Stimulated activated CD4-positive, alpha-beta T cell treated with anti-CD3 and anti-CD28 coated beads, Interleukin-2, amount 100 ng/mL, for 48 hours (primary cell): Measurements from ENCODE around the gene SCG5.

ENCODE experiments used
- DNase-seq, 2 donors: peaks; one replicate each; pipeline ENCODE4 v3.0.0-alpha.2; 2020

The SCG5 gene

DNA sequence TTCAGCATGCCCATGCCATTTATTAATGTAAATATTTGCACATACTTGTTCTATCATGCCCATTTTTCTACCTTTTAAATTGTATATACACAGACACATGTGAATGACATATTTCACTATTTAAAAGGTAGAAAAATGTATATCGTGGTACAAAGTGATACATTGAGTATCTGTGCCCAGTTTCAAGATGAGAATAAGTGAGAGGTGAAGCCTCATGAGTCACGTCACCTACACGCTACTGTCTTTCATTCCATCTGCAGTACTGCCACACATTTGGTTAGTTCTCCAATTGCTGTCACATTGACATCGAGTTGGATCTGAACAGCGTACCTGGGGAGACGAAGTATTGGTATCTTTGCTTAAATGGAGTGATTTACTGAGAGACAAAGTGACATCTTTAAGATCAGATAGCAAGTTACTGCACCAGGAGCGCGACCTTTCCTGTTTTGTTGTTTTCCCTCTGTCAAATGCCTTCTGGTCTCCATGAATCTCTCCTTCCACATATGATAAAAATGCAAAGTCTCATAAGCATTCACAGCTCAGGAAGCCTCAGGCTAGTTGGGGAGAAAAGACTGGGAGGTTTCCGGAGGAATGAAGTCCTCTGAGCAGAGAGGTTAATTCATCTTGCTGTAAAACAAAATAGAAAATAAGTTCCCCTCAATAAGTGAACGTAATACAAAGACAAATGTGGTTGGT, 88.3 kb downstream of the SCG5 start:
- no peak for DNase-seq

DNA sequence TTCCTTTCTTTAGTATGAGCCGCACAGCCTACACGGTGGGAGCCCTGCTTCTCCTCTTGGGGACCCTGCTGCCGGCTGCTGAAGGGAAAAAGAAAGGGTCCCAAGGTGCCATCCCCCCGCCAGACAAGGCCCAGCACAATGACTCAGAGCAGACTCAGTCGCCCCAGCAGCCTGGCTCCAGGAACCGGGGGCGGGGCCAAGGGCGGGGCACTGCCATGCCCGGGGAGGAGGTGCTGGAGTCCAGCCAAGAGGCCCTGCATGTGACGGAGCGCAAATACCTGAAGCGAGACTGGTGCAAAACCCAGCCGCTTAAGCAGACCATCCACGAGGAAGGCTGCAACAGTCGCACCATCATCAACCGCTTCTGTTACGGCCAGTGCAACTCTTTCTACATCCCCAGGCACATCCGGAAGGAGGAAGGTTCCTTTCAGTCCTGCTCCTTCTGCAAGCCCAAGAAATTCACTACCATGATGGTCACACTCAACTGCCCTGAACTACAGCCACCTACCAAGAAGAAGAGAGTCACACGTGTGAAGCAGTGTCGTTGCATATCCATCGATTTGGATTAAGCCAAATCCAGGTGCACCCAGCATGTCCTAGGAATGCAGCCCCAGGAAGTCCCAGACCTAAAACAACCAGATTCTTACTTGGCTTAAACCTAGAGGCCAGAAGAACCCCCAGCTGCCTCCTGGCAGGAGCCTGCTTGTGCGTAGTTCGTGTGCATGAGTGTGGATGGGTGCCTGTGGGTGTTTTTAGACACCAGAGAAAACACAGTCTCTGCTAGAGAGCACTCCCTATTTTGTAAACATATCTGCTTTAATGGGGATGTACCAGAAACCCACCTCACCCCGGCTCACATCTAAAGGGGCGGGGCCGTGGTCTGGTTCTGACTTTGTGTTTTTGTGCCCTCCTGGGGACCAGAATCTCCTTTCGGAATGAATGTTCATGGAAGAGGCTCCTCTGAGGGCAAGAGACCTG, 89.5 kb downstream of the SCG5 start:
- DNase-seq: peak in 1 of 2 donors; percentile 5

DNA sequence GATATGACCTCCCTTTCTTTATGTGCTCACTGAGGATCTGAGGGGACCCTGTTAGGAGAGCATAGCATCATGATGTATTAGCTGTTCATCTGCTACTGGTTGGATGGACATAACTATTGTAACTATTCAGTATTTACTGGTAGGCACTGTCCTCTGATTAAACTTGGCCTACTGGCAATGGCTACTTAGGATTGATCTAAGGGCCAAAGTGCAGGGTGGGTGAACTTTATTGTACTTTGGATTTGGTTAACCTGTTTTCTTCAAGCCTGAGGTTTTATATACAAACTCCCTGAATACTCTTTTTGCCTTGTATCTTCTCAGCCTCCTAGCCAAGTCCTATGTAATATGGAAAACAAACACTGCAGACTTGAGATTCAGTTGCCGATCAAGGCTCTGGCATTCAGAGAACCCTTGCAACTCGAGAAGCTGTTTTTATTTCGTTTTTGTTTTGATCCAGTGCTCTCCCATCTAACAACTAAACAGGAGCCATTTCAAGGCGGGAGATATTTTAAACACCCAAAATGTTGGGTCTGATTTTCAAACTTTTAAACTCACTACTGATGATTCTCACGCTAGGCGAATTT, 91.2 kb downstream of the SCG5 start:
- DNase-seq: no peak

DNA sequence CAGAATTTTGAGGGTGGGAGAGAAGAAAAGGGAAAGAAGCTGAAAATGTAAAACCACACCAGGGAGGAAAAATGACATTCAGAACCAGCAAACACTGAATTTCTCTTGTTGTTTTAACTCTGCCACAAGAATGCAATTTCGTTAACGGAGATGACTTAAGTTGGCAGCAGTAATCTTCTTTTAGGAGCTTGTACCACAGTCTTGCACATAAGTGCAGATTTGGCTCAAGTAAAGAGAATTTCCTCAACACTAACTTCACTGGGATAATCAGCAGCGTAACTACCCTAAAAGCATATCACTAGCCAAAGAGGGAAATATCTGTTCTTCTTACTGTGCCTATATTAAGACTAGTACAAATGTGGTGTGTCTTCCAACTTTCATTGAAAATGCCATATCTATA, 91.8 kb downstream of the SCG5 start:
- DNase-seq: no peak

DNA sequence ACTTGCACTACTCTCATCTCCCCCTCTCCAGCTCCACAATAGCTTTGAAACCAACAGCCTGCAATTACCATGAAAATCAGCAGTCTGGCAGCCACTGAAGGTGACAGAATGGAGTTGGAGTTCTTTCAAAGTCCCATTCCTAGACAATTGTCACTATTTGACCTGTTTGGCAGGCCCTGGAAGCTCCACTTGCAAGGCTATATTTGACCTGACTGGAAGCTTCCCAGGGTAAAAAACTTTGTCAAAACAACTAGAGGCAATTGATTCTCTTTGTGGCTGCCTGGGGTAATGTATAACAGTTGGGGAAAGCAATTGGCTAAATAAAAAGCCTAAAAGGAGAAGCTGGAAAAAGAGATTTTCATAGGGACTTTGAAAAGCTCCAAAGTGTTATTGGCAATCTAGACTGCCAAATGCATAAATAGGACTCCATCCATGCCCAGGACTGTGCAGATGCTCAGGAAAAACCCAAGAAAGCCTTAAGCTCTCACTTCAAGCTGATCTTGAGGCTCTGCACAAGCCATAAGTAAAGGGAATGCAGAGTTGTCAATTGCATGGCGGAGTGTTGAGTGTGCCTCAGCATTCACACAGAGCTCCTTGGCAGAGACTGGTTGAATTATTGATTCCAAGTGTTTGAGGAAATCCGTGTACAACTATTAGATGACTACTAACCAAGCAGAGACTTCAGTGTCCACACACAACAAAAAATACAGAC, 94.6 kb downstream of the SCG5 start:
- DNase-seq: no peak

DNA sequence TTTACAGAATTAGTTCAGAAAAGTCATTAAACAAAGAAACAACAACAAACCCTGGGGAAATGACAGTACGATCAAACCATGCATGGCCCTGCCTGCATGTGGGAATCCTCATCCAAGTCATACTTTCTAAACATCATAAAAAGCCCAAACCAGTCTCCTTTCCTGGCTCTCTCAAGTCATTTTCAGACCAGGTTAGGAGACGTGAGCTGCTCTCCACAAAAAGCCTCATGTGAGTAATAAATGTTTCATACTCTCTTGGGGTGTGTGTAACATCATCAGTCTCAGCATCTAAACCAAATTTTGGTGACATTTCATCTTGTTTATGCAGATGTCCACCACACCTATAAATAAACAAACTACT, 95.2 kb downstream of the SCG5 start:
- DNase-seq: no peak

DNA sequence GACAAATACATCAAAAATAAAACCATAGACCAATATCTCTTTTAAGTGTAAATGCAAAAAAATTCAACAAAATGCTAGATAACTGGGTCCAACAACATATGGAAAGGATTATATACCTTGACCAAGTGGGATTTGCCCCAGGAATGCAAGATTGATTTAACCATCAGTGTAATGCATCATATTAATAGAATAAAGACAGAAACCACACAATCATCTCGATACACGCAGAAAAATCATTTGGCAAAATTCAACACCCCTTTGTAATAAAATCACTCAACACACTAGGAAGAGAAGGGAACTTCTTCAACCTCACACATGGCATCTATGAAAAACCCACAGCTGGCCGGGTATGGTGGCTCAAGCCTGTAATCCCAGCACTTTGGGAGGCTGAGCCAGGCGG, 95.8 kb downstream of the SCG5 start:
- no peak for DNase-seq

DNA sequence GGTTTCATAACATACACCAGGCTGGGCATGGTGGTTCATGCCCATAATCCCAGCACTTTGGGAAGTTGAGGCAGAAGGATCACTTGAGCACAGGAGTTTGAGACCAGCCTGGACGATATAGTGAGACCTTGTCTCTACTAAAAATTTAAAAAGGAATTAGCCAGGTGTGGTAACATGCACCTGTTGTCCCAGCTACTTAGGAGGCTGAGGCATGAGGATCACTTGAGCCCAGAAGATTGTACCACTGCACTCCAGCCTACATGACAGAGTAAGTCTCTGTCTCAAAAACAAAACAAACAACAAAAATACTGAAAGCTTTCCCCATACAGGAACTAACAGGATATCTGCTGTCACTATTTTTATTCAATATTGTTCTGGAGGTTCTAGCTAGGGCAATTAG, 97.2 kb downstream of the SCG5 start:
- DNase-seq: no peak

DNA sequence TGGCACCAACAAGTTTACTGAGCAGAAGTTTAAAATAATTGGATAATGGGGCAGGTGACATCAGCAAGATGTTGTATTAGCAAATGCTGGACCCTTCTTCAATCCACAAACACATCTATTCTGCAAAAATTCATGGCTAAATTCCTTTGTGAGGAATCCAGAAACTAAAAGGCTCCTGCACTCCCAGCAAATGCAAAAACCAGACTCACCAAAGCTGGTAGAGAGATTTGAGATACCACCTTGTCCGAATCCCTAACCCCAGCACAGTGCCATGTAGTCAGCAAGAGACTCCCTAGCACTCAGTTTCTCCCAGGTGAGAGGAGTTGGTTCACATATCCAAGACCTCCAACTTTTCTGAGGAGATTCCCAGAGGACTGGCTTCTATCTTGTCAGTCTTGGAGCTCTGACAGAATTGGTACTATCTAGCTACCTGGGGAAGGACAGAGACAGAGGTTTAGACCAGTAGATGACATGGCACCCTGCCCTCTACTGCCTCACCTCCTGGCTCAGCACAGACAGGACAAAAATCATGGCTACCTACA, 98.1 kb downstream of the SCG5 start:
- DNase-seq: no peak

DNA sequence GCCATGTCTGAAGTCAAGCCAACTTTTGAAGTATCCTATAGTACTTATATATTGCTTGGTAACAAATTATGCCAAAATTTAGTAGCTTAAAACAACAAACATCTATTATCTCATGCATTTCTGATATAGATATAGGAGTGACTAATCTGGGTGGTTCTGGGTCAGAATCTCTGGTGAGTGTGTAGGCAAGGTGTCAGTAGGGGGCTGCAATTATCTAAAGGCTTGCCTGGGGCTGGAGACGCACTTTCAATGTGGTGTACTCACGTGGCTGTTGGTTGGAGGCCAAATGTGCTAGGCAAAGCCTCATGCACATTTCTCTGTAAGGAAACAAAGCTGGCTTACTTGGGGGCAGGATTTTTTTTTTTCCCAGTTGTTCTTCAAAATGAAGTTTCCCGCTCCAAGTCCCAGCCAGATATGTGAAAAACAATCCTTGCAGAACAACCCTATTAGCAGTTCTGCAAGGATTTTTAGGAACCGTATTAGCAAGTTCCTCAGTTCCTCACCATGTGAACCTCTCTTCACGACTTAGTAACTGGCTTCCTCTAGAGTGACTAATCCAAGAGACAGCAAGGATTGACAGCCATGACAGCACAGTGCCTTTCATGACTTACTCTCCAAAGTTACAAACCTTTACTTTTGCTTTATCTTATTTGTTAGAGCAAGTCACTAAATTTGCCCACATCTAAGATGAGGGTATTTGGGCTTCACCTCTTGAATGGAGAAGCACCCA, 102.1 kb downstream of the SCG5 start:
- DNase-seq: no peak

DNA sequence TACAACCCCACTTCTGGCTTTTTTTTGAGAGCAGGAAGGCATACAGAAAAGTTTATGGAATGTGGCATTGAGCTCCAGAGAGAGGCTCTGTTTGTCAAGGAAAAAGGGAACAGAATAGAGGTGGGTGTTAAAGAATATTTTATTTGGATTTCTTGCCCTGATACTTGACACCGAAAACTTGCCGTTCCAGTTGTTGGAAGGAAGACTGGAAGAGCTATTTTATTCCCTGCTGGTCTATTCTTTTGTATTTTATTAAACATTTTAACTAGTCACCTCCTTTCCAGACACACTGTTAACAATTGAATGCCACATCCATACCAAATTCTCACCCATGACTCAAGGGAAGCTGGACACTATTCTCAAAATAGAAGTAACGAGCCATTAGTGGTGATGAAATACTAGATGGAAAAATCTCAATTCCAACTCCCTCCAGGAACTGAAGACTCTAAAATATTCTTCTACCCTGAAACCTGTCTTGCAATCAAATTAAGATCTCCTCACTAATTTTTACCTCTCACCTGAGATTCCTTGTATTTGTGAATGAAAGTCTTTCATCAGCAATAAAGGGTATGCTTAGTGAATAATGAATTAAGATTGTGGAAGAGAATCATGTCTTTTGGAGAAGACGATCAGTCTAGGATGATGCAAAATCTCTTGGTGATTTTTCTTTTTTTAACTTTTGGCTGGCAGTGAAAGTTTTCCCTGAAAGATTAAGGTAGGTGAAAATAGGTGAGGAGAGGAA, 104.8 kb downstream of the SCG5 start:
- DNase-seq: no peak
